NCI-H2196 treated with DMSO at 0.1 percent for 48 hours (cell line): ENCODE measurements around the gene RARG.
"Not testable (repeated sequence)": the region's sequence is repeated elsewhere in the genome, so short reads cannot be mapped to it uniquely, and the experiment has no call there.

Experiments
- DNase-seq: peaks from one replicate; lab custom pipeline; 2025; ENCODE audit not compliant: unreplicated experiment; lab: John Stamatoyannopoulos, UW

The RARG gene

DNA sequence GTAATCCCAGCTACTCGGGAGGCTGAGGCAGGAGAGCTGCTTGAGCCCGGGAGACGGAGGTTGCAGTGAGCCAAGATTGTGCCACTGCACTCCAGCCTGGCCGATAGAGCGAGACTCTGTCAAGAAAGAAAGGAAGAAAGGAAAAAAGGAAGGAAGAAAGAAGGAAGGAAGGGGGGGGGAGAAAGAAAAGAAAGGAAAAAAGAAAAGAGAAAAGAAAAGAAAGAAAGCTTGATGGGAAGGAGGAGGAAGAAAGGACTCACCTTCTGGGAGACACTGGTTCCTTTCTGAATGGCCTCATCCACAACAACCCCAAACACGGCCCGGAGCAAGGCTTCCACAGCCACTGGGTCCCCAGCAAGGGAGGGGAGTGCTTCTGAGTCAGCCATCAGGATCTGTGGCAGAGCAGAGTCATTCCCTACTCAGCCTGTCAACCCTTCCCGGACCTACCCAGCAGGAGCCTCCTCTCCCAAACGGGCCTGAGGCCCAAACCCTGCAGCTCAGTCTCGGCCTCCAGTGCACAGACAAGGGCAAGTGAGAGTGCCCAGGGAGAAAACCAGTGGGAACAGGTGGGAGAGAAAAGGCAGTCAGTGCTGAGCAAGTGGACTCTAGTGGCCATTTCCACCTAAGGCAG, 58.8 kb downstream of the RARG start:
- no peak for DNase-seq

DNA sequence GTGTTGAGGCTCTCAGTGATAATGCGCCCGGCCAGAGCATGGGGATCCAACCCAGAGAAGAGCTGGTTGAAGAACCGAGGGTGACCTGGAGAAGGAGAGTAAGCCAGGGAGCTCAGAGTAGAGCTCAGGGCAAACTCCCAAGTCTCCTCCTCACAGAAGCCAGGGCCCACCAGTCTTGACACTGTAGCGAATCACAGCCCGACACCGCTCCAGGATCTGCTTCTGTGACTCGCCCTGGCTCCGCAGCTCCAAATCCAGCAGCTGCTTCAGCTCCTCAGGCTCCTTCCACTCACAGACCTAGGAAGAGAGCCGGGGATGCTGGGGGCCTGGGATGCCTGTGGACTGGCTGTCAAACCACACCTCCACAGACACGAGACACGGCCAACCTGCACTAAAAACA, 59.7 kb downstream of the RARG start:
- no peak for DNase-seq

- peak; percentile 55 for DNase-seq
Measured at GRCh38 chr12:53171725-53172329, 60.2 kb downstream of the RARG start.

- DNase-seq = no peak
Measured at GRCh38 chr12:53170876-53171724, 60.9 kb downstream of the RARG start.

- no peak for DNase-seq
Measured at GRCh38 chr12:53170215-53170614, 61.8 kb downstream of the RARG start.

- no peak for DNase-seq
Measured at GRCh38 chr12:53169644-53170043, 62.4 kb downstream of the RARG start.

DNA sequence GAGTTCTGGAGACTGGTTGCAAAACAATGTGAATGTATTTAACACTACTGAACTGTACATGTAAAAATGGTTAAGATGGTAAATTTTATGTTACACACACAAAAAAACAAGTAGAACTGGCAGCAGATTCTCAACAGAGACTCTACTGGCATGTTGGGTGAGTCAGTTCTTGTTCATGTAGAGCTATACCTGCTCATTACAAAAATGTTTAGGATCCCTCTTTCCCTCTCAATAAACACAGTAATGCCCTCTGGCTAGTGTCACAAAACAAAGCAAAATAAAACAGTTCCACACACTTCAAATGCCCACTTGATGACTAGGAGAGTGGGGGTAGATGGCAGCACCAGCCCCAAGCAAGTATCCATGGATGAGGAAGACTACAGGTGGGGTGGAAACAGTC, 65.2 kb downstream of the RARG start:
- DNase-seq = no peak

DNA sequence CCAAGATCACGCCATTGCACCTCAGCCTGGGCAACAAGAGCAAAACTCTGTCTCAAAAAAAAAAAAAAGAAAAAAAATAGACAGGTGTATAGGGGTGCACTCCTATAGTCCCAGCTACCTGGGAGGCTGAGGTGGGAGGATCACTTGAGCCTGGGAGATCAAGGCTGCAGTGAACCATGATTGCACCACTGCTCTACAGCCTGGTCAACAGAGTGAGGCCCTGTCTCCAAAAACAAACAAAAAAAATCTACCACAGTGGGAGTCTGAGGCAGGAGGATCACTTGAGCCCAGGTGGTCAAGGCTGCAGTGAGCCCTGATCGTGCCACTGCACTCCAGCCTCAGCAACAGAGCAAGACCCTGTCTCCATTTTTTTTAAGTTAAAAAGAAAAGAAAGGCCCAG, 69.0 kb downstream of the RARG start:
- DNase-seq = not testable (repeated sequence)

- DNase-seq = no peak
Measured at GRCh38 chr12:53161119-53161911, 70.7 kb downstream of the RARG start.

DNA sequence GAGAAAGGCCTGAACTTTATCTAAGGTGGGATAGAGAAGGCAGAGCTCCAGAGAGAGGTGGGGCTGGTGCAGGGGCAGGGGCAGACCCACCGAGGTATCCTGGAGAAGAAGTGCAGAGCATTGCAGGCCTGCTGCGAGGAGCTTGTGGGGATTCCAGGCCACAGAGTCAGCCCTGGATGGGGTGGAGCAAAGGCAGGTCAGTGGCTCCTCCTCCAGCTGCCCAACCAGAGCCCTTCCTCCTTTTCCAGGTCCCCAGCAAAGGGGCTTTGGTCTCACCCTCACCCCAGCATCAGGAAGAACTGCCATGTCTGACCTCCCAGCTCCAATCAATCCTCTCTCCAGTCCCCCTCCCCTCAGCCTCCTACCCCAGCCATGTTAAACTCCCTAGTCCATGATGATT, 71.3 kb downstream of the RARG start:
- DNase-seq = no peak
